ENCODE results near the gene GPR68.

The GPR68 gene

GRCh38 chr14:91290986-91291385 is 46.5 kb upstream of the GPR68 start:
- Mint-ChIP-seq H3K9me3 (no peaks in the 10 kb centered on the region), H3K4me1 (peaks cover 4% of the 10 kb centered on the region), H3K27ac (no peak overlapping the region), H3K4me3 (no peak overlapping the region), H3K36me3 (ENCODE audit: low read depth) (peaks cover 41% of the 10 kb centered on the region), H3K27me3 (ENCODE audit: low read depth) (no peaks in the 10 kb centered on the region)
- TF ChIP-seq CTCF (IDR thresholded peaks at IDR 0.05; ENCODE audit: unreplicated experiment in 3 of 3): no peak

- H3K9me3 Mint-ChIP-seq: no peaks in the 10 kb centered on the region
Observed at GRCh38 chr14:91289464-91289863, 45.0 kb upstream of the GPR68 start.

GRCh38 chr14:91288876-91289275 is 44.4 kb upstream of the GPR68 start:
- no peak overlapping the region for H3K27ac Mint-ChIP-seq
- no peak overlapping the region for H3K4me3 Mint-ChIP-seq
- H3K27me3 Mint-ChIP-seq (ENCODE audit: low read depth): no peaks in the 10 kb centered on the region
- H3K36me3 Mint-ChIP-seq (ENCODE audit: low read depth): peaks cover 37% of the 10 kb centered on the region
- TF ChIP-seq CTCF (IDR thresholded peaks at IDR 0.05; ENCODE audit: unreplicated experiment in 3 of 3): no peak
- H3K9me3 Mint-ChIP-seq: no peaks in the 10 kb centered on the region
- peaks cover 19% of the 10 kb centered on the region for H3K4me1 Mint-ChIP-seq

More at GRCh38 chr14:91289464-91289863, 45.0 kb upstream of the GPR68 start:
- Mint-ChIP-seq H3K4me1 (peaks cover 14% of the 10 kb centered on the region), H3K27ac (no peak overlapping the region), H3K27me3 (ENCODE audit: low read depth) (no peaks in the 10 kb centered on the region), H3K36me3 (ENCODE audit: low read depth) (peaks cover 42% of the 10 kb centered on the region), H3K4me3 (no peak overlapping the region)
- no peak for TF ChIP-seq CTCF (IDR thresholded peaks at IDR 0.05; ENCODE audit: unreplicated experiment in 3 of 3)

- Mint-ChIP-seq H3K9me3 (no peaks in the 10 kb centered on the region), H3K4me1 (peaks cover 19% of the 10 kb centered on the region), H3K36me3 (ENCODE audit: low read depth) (peaks cover 44% of the 10 kb centered on the region), H3K4me3 (no peak overlapping the region), H3K27ac (peak overlapping the region in 1 of 3 experiments; percentile 11), H3K27me3 (ENCODE audit: low read depth) (no peaks in the 10 kb centered on the region)
- peak; percentile 85 to 87 (median 86) for TF ChIP-seq CTCF (IDR thresholded peaks at IDR 0.05; ENCODE audit: unreplicated experiment in 3 of 3)
Observed at GRCh38 chr14:91286530-91286937, 42.0 kb upstream of the GPR68 start.

GRCh38 chr14:91284791-91285548 is 40.5 kb upstream of the GPR68 start:
- H3K36me3 Mint-ChIP-seq (ENCODE audit: low read depth): peaks cover 41% of the 10 kb centered on the region
- peak overlapping the region in 1 of 3 experiments; percentile 22 for H3K27ac Mint-ChIP-seq
- H3K4me3 Mint-ChIP-seq: peak overlapping the region in 1 of 3 experiments; percentile 17
- no peaks in the 10 kb centered on the region for H3K27me3 Mint-ChIP-seq (ENCODE audit: low read depth)
- H3K9me3 Mint-ChIP-seq: no peaks in the 10 kb centered on the region
- no peak for TF ChIP-seq CTCF (IDR thresholded peaks at IDR 0.05; ENCODE audit: unreplicated experiment in 3 of 3)
- peaks cover 19% of the 10 kb centered on the region for H3K4me1 Mint-ChIP-seq
